Renal cortical epithelial cell (primary cell): ENCODE measurements around the gene FOXS1. TPM values are rescaled to one million over a fixed set of nuclear protein-coding genes. Genes with fewer than 3 reads are reported as not detected.

Source experiments
- DNase-seq: peaks from one replicate; pipeline ENCODE4 v3.0.0-alpha.2; 2011; ENCODE audit warnings: low read depth
- total RNA-seq: library from RNA; depleted of rRNA; stranded (reverse); fragments of >200 nt; gene quantifications from 2 replicates; pipeline ENCODE4 v1.2.3, GENCODE V29; 2014

FOXS1 gene
- 0.30 TPM in 1 of 2 replicates, not detected in the other for total RNA-seq

- DNase-seq = peak; percentile 30
Measured at GRCh38 chr20:31845300-31845863, at the start of gene FOXS1. Gene FOXS1, minus strand, starts transcription at chr20:31845604. Its CDS starts 62 bp downstream, at chr20:31845542.

DNA sequence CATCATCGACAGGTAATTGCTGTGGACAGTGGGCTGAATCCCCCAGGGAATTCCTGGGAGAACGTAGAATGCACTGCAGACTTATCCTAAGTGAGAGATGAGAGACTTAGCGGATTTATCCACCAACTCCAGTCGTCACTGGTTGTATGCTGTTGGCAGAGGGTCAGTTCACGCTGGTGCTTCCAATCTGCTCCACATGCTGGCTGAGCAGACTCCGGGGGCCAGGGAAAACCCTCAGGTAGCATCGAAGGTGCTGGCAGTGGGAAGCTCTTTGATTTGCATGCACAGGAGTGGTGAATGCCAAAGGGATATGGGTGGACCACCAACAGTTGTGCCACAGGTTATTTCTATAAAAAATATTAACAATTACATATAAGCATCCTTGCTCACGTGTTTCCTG, 45.2 kb upstream of the FOXS1 start:
- DNase-seq = no peak

DNA sequence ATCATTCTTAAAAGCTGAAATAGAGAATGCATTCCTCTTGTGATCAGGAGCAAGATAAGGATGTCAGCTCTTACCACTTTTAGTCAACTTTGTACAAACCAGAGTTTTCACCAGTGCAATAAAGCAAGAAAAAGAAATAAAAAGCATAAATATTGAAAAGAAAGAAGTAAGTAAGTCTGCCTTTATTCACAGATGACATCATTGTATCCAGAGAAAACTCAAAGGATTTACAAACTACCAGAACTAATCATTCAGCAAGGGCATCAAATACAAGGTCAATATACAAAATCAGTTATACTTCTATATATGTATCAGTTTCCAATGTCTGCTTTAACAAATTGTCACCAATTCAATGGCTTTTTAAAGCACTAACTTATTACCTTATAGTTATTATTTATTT, 38.4 kb upstream of the FOXS1 start:
- DNase-seq = no peak

DNA sequence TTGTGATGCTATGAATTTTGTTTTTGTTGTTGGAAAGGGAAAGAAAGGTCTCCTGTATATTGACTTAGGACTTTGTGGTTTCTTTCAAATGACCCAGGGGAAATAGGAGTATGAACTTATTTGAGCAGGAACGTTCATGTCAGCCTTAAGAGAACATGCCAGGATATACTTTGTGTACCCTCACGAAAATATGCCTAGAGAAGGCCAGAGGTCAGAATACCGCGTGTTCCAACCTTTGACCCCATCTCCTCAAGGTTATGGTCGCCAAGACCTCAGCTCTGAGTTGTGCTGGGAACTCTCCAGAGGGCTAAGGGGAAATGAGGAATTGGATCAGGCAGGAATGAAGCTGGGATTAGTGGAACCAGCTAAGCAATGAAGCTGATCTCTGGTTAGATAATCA, 36.5 kb upstream of the FOXS1 start:
- no peak for DNase-seq

GRCh38 chr20:31879143-31879987, 34.0 kb upstream of the FOXS1 start:
- DNase-seq = peak; percentile 90

GRCh38 chr20:31877684-31878083, 32.3 kb upstream of the FOXS1 start:
- DNase-seq = no peak

DNA sequence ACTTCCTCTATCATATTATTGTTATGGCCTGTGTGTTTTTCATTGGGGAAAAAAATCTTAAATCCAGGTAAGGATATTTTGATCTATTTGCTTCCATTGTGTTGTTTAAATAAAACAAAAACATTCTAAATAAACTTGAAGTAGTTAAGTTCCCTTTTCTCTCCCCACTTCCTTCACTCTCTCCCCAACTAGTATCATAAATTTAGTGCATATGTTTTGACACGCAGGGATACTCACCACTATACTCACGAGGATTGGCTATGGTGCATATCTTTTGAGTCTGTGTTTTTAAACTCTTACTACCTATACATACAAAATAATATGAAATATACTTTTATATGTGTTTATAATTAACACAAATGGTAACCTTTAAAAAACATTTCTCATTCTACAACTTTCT, 30.3 kb upstream of the FOXS1 start:
- no peak for DNase-seq

- no peak for DNase-seq
Measured at GRCh38 chr20:31872406-31872805, 27.0 kb upstream of the FOXS1 start.

- DNase-seq = no peak
Measured at GRCh38 chr20:31871618-31871954, 26.2 kb upstream of the FOXS1 start.

DNA sequence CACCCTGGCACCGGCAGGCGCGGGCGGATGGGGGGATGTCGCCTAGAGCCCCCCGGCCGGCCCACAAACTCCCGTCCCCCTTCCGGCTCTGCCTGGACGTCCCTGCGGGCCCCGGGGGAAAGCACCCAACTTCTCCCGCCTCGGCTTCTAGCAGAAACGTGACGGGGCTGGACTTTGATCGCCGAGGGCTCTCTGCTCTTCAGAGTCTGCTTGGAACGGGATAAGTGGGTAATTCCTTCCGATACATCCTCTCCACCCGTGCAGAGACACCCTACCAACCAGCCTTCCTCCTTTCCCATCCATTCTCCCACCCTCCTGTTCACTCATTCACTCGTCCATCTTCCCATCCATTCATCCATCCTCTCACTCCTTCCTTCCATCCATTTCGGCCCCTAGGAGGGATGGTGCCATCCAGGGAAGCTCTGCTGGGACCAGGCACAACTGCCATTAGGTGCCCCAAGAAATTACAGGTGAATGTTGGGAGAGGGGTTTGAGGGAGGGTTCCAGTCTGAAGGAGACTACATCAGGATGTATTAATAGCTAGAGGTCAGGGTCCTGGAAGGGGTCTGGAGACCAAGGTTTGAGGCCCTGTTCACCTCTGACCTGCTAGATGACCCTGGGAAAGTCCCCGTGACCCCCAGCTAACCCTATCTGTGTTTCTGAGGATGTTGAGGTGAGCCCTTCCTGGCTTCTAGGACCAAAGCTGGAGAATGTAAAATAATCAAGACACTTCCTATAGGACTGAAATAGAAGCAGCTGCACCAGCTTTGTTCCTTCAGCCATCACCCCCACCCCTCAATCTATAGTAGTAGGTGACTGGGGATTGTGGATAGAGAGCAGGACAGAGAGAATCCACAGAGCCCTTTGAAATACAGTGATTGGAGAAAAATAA, 25.6 kb upstream of the FOXS1 start:
- no peak for DNase-seq

DNA sequence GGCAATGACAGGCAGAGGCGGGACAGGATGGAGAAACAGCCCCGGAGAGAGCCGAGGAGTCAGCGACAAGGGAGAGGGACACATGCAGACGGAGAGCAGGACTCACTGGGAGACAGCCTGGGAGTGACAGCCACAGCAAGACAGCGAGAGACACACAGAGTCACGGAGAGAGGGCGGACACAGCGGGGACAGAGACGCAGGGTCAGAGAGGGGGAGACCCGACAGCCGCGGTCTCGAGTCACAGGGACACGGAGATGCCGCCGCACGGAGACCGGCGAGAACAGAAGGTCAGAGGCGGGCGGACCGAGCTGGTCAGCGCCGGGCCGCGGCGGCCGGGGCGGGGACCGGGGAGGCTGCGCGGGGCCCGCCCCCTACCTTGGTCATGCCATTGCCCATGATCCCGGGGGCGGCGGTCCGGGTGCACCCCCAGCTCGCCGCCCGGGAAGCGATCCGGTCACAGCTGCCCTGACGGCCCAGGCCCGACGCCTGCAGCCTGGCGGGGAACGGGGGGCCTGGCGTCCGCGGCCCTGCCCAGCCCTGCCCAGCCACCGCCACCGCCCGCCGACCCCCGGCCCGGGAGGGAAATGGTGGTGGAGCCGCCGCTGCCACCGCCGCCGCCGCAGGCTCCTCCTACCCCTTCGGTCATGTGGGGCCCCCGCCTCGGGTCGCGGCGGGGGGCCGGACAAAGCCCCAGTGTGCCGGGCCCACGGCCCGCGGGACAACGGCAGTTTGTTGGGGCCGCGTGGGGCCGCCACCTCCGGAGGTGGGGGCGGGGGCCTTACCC, 24.7 kb upstream of the FOXS1 start, which contains the start of the genes DUSP15 and TTLL9:
DUSP15 (minus strand) TSS at position 586 of the 784 bp plus-strand sequence; CDS start at position 396, 190 bp downstream.
TTLL9 (plus strand) TSS at position 693 of the 784 bp plus-strand sequence. CDS start 493 bp downstream, outside the sequence.
- no peak for DNase-seq

GRCh38 chr20:31869673-31869941, 24.2 kb upstream of the FOXS1 start:
- DNase-seq = no peak

DNA sequence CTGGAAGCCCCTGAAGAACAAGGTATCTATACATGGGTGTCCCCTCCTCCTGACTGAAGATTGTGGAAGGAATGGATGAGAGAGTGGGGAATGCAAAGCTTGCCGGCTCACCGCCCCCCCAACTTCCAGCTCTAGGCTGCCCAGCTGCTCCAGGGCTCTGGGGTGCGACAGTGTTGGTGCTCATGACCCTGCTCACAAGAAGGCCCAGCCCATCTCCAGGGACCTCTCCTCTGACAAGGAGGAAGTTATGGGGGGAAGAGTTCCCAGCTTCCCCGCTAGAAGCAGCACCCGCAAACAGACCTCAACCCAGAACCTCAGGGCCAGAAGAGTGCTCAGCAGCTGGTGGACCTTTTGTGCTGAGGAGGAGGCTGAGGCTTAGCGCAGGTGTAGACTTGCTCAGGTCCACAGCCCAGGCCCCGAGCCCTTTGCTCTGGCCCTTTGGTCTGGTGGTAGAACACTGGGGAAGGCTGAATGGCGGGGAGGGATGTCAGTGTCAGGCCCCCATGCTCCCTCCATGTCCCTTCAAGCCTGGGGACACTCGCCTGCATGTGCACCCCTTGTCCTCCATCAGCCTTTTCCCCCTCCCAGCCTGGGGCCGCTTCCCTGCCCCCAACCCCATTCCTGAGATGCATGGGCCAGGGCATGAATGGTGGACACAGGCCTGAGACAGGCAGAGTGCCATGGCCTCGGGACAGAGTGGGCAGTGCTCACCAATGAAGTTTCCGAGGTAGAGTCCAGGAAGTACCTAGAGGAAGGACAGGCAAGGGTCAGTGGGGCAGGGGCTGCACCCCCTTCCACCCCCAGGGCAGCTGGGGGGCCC, 23.7 kb upstream of the FOXS1 start:
- no peak for DNase-seq

GRCh38 chr20:31866221-31866620, 20.8 kb upstream of the FOXS1 start:
- DNase-seq = no peak

DNA sequence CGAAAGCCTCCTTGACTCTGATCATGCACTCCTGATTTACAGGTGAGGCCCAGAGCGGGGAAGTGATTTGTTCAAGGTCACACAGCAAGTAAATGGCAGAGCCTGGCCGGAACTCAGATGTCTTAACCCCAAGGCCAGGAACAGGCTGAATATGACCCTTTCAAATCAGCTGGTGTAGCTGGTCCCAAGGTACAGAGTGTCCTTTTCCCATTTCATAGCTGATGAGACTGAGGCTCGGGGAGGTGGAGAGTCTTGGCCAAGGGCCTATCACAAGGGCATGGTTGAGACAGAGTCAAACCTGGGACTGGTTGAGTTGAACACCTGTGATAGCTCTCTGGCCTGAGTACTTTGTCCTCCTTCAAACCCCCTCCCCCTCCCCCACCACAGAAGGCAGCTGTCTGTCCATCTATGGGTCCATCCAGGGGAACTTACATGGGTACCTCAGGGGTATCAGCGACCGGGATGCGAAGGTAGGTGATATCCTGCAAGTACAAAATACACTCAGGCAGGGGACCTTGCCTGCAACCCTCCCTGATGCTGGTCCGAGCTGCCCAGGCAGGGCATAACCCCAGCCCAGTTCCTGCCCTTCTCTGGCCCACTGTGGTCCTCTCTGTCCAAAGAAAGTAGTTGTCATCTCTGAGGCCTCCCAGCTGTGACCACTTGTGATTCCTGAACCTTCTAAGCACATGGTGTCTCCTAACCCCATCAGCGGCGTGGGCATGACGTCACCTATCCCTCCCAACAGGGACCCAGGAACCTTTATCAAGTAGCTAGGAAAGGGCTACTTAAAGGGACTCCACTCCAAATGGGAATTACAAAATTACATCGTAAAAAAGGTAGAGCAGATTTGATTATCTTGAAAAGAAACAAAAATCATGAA, 19.4 kb upstream of the FOXS1 start:
- no peak for DNase-seq

GRCh38 chr20:31863296-31864085, 18.1 kb upstream of the FOXS1 start:
- DNase-seq = no peak

DNA sequence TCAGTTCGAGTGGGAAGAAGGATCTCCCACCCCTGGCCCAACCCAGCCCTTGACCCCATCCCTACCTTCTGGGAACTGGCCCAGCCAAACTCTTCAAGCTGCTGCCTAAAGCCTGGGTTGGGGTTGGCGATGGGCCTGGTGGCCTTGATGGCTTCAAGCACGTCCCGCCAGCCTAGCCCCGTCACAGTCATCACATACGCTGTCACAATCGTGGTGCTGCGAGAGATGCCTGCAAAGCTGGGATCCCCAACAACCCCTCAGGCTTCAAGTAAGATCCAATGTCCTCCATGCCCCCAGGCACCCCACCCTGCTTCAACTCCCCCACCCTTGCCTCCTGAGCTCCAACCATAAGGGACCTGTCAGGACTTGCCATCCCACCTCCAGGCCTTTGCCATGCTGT, 17.1 kb upstream of the FOXS1 start:
- no peak for DNase-seq

GRCh38 chr20:31862157-31862470, 16.7 kb upstream of the FOXS1 start:
- DNase-seq = no peak
